A549 (cell line): ENCODE data around the gene RCN2.

ENCODE experiments used
- CEBPB ChIP-seq, 2 experiments: fragments of >200 bp in 1 of 2; sonication (Bioruptor Twin) in 1 of 2; formaldehyde crosslinking in 1 of 2; IDR thresholded peaks; 2 replicates each; pipeline ENCODE4 v1.6.1; 2012 to 2016
- MAFK ChIP-seq: fragments of 450-650 bp; IDR thresholded peaks from 2 replicates; pipeline ENCODE4 v1.6.1; 2014; ENCODE audit not compliant: partially characterized antibody
- POLR2A ChIP-seq: IDR thresholded peaks from 2 replicates; pipeline ENCODE4 v1.6.1; 2012; ENCODE audit warnings: mild to moderate bottlenecking, low read length
- TF ChIP-seq, protein P1 (sequence below): fragments of >200 bp; sonication (Bioruptor Twin); formaldehyde crosslinking; IDR thresholded peaks from 3 replicates; pipeline ENCODE4 v1.5.1; 2016
- TF ChIP-seq, protein P2 (sequence below): IDR thresholded peaks from 2 replicates; pipeline ENCODE4 v1.6.1; 2012
- TF ChIP-seq, protein P3 (sequence below): fragments of 200-600 bp; sonication (generic); IDR thresholded peaks from 2 replicates; pipeline ENCODE4 v1.6.1; 2016; ENCODE audit warnings: antibody characterized with exemption, mild to moderate bottlenecking, moderate library complexity
- TF ChIP-seq, protein P4 (sequence below): fragments of 150-350 bp; IDR thresholded peaks from 2 replicates; pipeline ENCODE4 v1.6.1; 2014; ENCODE audit warnings: low read depth, mild to moderate bottlenecking, low read length

DNA sequence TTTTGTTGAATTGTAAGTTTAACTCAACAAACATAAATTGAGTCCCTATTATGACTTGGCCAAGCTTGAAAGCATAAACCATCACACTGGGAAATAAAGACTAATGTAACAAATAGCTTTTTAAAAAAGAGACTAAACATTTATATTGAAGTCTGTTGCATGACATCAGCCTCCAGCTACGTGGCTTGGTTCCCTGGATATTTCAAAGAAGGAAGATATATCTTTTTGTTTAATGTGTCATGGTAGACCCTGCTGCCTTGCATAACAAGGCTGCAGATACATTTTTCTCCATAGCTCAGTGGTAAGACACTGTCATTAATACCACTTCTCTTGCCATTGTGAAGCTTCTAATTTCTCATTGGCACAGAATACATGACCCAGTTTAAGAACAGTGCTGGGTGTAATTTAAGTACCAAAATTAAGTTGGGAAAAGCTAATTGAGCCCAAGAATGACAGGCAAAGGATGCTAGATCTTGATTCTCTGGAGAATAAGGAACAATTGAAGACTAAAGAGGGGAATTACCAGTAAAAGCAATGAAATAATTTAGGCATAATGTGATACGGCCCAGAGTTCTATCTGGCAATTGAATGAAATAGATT is 14.0 kb downstream of the RCN2 start:
- no peak for TF ChIP-seq MAFK
- TF ChIP-seq, protein P1, sequence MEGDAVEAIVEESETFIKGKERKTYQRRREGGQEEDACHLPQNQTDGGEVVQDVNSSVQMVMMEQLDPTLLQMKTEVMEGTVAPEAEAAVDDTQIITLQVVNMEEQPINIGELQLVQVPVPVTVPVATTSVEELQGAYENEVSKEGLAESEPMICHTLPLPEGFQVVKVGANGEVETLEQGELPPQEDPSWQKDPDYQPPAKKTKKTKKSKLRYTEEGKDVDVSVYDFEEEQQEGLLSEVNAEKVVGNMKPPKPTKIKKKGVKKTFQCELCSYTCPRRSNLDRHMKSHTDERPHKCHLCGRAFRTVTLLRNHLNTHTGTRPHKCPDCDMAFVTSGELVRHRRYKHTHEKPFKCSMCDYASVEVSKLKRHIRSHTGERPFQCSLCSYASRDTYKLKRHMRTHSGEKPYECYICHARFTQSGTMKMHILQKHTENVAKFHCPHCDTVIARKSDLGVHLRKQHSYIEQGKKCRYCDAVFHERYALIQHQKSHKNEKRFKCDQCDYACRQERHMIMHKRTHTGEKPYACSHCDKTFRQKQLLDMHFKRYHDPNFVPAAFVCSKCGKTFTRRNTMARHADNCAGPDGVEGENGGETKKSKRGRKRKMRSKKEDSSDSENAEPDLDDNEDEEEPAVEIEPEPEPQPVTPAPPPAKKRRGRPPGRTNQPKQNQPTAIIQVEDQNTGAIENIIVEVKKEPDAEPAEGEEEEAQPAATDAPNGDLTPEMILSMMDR = no peak
- no peak for TF ChIP-seq CEBPB (IDR thresholded peaks at IDR 0.05)
- no peak for TF ChIP-seq POLR2A
- TF ChIP-seq, protein P2, sequence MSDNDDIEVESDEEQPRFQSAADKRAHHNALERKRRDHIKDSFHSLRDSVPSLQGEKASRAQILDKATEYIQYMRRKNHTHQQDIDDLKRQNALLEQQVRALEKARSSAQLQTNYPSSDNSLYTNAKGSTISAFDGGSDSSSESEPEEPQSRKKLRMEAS = no peak
- TF ChIP-seq, protein P3, sequence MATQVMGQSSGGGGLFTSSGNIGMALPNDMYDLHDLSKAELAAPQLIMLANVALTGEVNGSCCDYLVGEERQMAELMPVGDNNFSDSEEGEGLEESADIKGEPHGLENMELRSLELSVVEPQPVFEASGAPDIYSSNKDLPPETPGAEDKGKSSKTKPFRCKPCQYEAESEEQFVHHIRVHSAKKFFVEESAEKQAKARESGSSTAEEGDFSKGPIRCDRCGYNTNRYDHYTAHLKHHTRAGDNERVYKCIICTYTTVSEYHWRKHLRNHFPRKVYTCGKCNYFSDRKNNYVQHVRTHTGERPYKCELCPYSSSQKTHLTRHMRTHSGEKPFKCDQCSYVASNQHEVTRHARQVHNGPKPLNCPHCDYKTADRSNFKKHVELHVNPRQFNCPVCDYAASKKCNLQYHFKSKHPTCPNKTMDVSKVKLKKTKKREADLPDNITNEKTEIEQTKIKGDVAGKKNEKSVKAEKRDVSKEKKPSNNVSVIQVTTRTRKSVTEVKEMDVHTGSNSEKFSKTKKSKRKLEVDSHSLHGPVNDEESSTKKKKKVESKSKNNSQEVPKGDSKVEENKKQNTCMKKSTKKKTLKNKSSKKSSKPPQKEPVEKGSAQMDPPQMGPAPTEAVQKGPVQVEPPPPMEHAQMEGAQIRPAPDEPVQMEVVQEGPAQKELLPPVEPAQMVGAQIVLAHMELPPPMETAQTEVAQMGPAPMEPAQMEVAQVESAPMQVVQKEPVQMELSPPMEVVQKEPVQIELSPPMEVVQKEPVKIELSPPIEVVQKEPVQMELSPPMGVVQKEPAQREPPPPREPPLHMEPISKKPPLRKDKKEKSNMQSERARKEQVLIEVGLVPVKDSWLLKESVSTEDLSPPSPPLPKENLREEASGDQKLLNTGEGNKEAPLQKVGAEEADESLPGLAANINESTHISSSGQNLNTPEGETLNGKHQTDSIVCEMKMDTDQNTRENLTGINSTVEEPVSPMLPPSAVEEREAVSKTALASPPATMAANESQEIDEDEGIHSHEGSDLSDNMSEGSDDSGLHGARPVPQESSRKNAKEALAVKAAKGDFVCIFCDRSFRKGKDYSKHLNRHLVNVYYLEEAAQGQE = no peak
- TF ChIP-seq, protein P4, sequence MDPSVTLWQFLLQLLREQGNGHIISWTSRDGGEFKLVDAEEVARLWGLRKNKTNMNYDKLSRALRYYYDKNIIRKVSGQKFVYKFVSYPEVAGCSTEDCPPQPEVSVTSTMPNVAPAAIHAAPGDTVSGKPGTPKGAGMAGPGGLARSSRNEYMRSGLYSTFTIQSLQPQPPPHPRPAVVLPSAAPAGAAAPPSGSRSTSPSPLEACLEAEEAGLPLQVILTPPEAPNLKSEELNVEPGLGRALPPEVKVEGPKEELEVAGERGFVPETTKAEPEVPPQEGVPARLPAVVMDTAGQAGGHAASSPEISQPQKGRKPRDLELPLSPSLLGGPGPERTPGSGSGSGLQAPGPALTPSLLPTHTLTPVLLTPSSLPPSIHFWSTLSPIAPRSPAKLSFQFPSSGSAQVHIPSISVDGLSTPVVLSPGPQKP = no peak
